ENCODE data around the gene ZGRF1.
"Not testable (repeated sequence)": the region's sequence is repeated elsewhere in the genome, so short reads cannot be mapped to it uniquely, and the experiment has no call there.

The ZGRF1 gene

GRCh38 chr4:112560084-112560483 lies 76.6 kb downstream of the ZGRF1 start:
- in situ Hi-C loops (cut with HindIII; ENCODE audit: low sequenced_read_pairs), result no loop called here

GRCh38 chr4:112559053-112559452 lies 77.7 kb downstream of the ZGRF1 start:
- in situ Hi-C loops (cut with HindIII; ENCODE audit: low sequenced_read_pairs), result no loop called here

- in situ Hi-C loops (cut with HindIII; ENCODE audit: low sequenced_read_pairs), result no loop called here
Observed at GRCh38 chr4:112557676-112558411, 78.9 kb downstream of the ZGRF1 start.

GRCh38 chr4:112554271-112554670 lies 82.4 kb downstream of the ZGRF1 start:
- in situ Hi-C loops (cut with HindIII; ENCODE audit: low sequenced_read_pairs), result not testable (repeated sequence)

- in situ Hi-C loops (cut with HindIII; ENCODE audit: low sequenced_read_pairs), result no loop called here
Observed at GRCh38 chr4:112552668-112553067, 84.0 kb downstream of the ZGRF1 start.

- in situ Hi-C loops (cut with HindIII; ENCODE audit: low sequenced_read_pairs), result no loop called here
Observed at GRCh38 chr4:112550728-112551127, 86.0 kb downstream of the ZGRF1 start.

- in situ Hi-C loops (cut with HindIII; ENCODE audit: low sequenced_read_pairs), result no loop called here
Observed at GRCh38 chr4:112546476-112546875, 90.2 kb downstream of the ZGRF1 start.

- in situ Hi-C loops (cut with HindIII; ENCODE audit: low sequenced_read_pairs), result no loop called here
Observed at GRCh38 chr4:112545346-112545745, 91.4 kb downstream of the ZGRF1 start.

GRCh38 chr4:112540695-112541094 lies 96.0 kb downstream of the ZGRF1 start:
- in situ Hi-C loops (cut with HindIII; ENCODE audit: low sequenced_read_pairs), result no loop called here

GRCh38 chr4:112536123-112536522 lies 100.6 kb downstream of the ZGRF1 start:
- in situ Hi-C loops (cut with HindIII; ENCODE audit: low sequenced_read_pairs), result no loop called here

GRCh38 chr4:112532267-112532666 lies 104.4 kb downstream of the ZGRF1 start:
- in situ Hi-C loops (cut with HindIII; ENCODE audit: low sequenced_read_pairs), result no loop called here

GRCh38 chr4:112531146-112531545 lies 105.6 kb downstream of the ZGRF1 start:
- in situ Hi-C loops (cut with HindIII; ENCODE audit: low sequenced_read_pairs), result no loop called here

- in situ Hi-C loops (cut with HindIII; ENCODE audit: low sequenced_read_pairs), result no loop called here
Observed at GRCh38 chr4:112526061-112526460, 110.6 kb downstream of the ZGRF1 start.

- in situ Hi-C loops (cut with HindIII; ENCODE audit: low sequenced_read_pairs), result no loop called here
Observed at GRCh38 chr4:112523764-112524505, 112.8 kb downstream of the ZGRF1 start.

- in situ Hi-C loops (cut with HindIII; ENCODE audit: low sequenced_read_pairs), result no loop called here
Observed at GRCh38 chr4:112523008-112523721, 113.5 kb downstream of the ZGRF1 start.

GRCh38 chr4:112522431-112522830 lies 114.3 kb downstream of the ZGRF1 start:
- in situ Hi-C loops (cut with HindIII; ENCODE audit: low sequenced_read_pairs), result not testable (repeated sequence)

GRCh38 chr4:112521123-112522023 lies 115.3 kb downstream of the ZGRF1 start:
- in situ Hi-C loops (cut with HindIII; ENCODE audit: low sequenced_read_pairs), result no loop called here

- in situ Hi-C loops (cut with HindIII; ENCODE audit: low sequenced_read_pairs), result no loop called here
Observed at GRCh38 chr4:112520598-112521122, 116.0 kb downstream of the ZGRF1 start.

GRCh38 chr4:112519689-112520597 lies 116.8 kb downstream of the ZGRF1 start:
- in situ Hi-C loops (cut with HindIII; ENCODE audit: low sequenced_read_pairs), result no loop called here

Data from DLD1 (cell line).